ENCODE results near the gene TMEM234.
A peak's percentile ranks its signal among the peaks of the same experiment; 100 is the strongest.

The TMEM234 gene

DNA sequence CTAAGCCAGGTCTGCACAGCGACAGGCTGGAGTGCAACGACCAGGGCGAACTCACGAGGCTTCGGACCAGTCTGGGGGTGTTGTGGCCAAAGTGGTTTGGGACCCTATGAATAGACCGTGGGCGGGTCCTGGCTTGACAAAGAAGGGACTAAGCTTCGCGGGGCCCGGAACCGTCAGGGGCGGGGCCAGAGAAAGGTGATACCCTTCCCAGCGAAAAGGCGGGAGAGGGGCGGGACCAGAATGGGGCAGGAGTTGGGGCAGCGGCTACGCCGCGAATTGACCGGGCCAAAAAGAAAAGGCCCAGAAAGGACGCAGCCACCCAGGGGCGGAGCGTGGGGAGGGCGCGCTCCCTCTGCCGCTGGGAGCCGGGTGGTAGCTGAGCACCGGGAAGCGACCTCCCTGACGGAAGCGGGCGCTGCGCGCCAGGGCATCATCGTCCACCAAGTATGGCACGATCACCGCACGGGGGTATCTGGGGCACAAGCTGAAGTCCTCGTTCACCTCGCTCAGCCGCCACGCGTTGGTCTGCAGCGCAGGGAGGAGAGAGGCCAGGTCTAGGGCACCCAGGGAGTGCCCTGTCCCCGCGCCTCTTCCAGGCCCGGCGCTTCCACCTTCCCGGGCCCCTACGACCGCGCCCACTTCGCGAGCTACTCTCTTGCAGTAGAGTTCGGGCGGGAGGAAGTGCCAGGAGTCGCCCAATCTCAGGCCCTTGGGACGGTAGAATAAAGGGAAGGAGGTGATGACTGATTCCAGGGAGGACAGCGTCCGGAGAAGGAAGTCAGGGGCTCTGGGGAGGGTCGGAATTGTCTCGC is 18.2 kb upstream of the TMEM234 start:
- H3K4me3 ChIP-seq (ENCODE audit: low read depth, low read length) = peak overlapping the region; percentile 74

GRCh38 chr1:32239790-32240139 is 17.6 kb upstream of the TMEM234 start:
- peak overlapping the region; percentile 74 for H3K4me3 ChIP-seq (ENCODE audit: low read depth, low read length)

DNA sequence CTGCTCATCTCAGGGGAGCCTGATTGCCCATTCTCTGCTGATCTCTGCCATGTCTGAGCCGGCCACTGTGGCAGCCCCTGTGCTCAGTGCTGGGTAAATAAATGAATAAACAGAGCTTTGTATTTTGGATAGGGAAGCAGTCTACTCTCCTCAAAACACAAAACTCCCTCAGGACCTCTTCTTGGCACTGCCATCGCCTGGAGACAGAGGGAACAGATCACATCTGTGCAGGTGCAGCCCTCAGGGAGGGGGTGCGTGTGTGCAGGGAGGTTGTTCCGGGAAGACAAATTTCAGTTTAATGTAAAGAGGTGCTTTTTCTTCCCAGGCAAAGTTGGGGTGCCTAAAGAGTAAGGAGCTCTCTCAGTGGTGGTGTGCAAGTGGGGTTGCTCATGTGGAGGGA is 17.2 kb upstream of the TMEM234 start:
- H3K4me3 ChIP-seq (ENCODE audit: low read depth, low read length) = peak overlapping the region; percentile 74

DNA sequence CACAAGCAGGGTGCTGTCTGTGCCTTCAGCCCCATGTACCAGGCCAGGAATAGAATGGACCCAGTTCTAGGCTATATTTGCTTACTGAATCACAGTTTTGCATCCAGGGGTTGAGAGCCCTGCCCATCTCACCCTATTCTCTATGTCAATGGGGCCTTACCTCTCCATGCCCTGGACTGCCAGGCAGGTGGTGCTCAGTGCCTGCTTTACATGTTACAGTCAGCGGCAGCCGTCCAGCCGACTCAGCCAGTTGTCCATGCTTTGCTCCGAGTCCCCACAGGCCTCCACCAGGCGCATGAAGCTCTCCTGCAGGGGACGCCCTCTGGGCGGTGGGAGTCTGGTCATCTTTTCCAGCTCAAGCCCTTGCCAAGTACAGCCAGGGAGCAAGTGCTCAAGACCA is 12.6 kb upstream of the TMEM234 start:
- H3K4me3 ChIP-seq (ENCODE audit: low read depth, low read length) = no peak overlapping the region

GRCh38 chr1:32232558-32233304 is 10.6 kb upstream of the TMEM234 start:
- no peak overlapping the region for H3K4me3 ChIP-seq (ENCODE audit: low read depth, low read length)

GRCh38 chr1:32231843-32232432 is 9.8 kb upstream of the TMEM234 start:
- H3K4me3 ChIP-seq (ENCODE audit: low read depth, low read length) = no peak overlapping the region

GRCh38 chr1:32228771-32229170 is 6.6 kb upstream of the TMEM234 start:
- H3K4me3 ChIP-seq (ENCODE audit: low read depth, low read length) = no peak overlapping the region

DNA sequence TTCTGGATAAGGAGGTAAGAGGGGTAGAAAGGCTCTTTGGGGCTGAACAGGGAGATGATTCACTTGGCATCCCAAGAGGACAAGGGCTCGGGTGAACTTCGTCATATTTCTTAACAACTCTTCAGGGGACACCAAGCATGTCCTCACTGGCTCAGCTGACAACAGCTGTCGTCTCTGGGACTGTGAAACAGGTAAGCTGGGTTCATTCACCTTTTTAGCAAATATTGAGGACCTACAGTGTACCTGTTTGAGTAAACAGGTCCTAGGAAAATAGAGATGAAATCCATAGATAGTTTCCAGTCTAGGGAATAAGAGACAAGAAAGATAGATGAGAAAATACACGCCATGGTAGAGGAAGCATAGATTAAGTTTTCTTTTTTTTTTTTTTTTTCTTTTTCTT is 2.1 kb upstream of the TMEM234 start:
- no peak overlapping the region for H3K4me3 ChIP-seq (ENCODE audit: low read depth, low read length)

DNA sequence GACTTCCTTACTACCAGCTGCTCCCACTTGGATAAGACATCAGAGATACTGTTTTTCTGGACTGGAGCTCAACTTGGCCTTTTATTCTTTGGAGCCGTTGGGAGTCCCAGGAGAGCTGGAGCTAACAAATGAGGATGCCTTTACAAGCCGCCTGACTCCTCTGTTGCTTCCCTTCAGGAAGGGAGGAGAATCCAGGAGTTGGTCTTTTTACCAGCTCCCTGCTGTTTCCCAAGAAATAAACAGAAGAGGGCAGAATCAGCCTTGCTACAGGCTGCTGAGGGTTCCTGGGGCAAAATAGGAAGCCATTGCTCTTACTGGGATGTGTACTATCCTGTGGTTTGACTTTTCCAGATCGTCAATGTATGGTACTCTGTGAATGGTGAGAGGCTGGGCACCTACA is 1.5 kb upstream of the TMEM234 start:
- no peak overlapping the region for H3K4me3 ChIP-seq (ENCODE audit: low read depth, low read length)

DNA sequence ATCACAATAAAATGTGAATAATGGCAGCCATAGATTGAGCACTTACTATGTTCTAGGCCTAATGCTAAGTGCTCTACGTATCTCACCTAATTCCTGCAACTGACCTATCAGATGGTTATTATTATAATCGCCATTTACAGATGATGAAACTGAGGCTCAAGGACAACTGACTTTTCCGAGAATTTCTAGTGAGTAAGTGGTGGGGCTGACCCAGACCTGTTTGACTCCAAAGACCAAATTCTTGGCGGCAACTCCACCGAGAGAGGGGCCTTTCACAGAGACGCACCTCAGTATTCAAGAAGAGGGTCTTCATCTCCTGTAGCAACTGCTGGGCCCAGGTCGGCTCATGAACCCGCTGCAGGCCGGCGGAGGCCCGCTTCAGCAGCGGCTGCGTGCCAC is 573 bp downstream of the TMEM234 start:
- H3K4me3 ChIP-seq (ENCODE audit: low read depth, low read length) = peak overlapping the region; percentile 96

- H3K4me3 ChIP-seq (ENCODE audit: low read depth, low read length) = peak overlapping the region; percentile 96
Observed at GRCh38 chr1:32220746-32221580, 1.2 kb downstream of the TMEM234 start.

- no peak overlapping the region for H3K4me3 ChIP-seq (ENCODE audit: low read depth, low read length)
Observed at GRCh38 chr1:32219022-32219421, 3.1 kb downstream of the TMEM234 start.

- no peak overlapping the region for H3K4me3 ChIP-seq (ENCODE audit: low read depth, low read length)
Observed at GRCh38 chr1:32216566-32216965, 5.6 kb downstream of the TMEM234 start.

DNA sequence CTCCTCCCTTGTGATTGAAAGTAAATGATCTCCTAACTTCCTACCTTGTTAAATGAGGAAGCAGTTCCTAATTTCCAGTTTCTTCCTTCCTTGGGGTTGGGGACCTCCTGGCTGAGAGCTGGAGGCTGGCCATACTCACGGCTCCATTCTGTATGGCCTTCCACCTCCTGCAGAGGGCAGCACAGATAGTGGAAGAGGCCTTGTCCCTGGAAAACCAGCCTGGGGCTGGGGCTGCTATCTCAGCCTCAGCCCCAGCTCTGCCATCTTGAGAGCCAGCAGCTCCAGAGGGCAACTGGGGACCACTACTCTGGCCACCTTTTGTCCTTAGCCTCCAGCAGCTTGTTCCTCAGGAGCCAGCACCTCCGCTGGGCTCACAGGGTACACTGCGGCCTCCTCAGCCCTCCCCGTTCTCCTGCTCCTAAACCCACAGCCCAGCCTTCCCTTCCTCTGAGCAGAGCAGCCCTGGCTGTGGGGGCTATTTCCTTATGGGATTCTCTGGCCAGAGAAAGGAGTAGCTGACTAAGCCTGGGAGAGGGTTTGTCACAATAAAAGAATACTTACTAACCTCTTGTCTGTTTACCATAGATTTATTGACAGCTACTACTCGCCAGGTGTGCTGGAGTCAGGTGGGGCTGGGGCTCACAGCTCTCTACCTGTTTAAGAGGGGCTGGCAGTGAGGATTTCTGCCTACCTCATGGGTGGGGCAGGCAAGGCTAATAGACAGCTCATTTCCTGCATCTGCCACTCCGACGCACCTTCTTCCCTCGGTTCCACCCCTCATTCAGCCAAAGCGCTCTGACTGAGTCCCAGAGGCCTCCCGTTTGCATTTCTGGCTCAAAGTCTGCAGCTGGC is 6.3 kb downstream of the TMEM234 start:
- H3K4me3 ChIP-seq (ENCODE audit: low read depth, low read length) = no peak overlapping the region

DNA sequence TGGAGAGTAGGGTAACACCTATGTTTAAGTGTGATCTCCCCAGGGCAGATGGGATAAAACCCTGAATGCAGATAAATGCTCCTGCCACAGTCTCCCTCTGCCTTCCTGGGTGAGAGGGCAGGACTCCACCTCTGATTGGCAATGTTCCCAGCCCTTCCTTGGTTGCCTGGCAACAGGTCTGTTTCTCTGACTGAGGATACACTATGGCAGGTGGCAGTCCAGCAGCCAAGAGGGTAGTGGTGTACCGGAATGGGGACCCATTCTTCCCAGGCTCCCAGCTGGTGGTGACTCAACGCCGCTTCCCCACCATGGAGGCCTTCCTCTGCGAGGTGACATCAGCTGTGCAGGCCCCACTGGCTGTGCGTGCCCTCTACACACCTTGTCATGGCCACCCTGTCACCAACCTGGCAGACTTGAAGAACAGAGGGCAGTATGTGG is 13.2 kb downstream of the TMEM234 start, which contains the start of gene DCDC2B:
Gene DCDC2B (plus strand): TSS at position 199 of the 438 bp plus-strand sequence. CDS start 5 bp downstream, at position 204.
- H3K4me3 ChIP-seq (ENCODE audit: low read depth, low read length) = no peak within 1 kb of the TSS

- H3K4me3 ChIP-seq (ENCODE audit: low read depth, low read length) = no peak overlapping the region
Observed at GRCh38 chr1:32208469-32208868, 13.7 kb downstream of the TMEM234 start.

- peak within 1 kb of the TSS; percentile 89 for H3K4me3 ChIP-seq (ENCODE audit: low read depth, low read length)
Observed at GRCh38 chr1:32205401-32206370, 16.5 kb downstream of the TMEM234 start, which contains the start of gene IQCC. Gene IQCC (plus strand): TSS chr1:32205671. CDS start chr1:32205682, 11 bp downstream.

DNA sequence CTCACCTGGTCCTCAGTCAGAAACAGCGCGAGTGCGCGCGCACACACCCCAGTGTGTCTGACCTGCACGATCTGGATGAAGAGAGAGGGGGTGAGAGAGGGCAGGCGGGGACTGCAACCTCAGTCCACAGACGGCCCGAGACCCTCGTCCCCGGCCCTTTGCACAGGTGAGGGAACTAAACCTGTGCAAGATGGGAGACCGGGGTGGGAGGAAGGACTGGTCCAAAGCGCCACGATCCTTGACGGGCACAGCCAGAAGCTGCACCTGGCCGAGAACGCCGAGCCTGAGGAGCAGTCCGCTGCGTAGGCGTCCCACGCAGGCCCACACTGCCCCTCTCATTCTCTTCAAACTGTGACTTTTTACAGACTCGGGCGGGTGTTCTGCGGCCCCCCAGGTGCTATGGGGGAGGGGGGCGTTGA is 17.2 kb downstream of the TMEM234 start:
- H3K4me3 ChIP-seq (ENCODE audit: low read depth, low read length) = peak overlapping the region; percentile 89

Data from iPS-11a (cell line).